Kidney epithelial cell (primary cell): ENCODE measurements around the gene SCN5A. TPM values are rescaled to one million over a fixed set of nuclear protein-coding genes. Genes with fewer than 3 reads are reported as not detected.

Source experiments
- DNase-seq: peaks from one replicate; pipeline ENCODE4 v3.0.0-alpha.2; 2010; ENCODE audit warnings: low read depth
- H3K27me3 ChIP-seq: 2 replicates; pipeline ENCODE4 v1.6.0; 2011; ENCODE audit warnings: low read length; ENCODE audit not compliant: control insufficient read depth, insufficient read depth
- H3K36me3 ChIP-seq: 2 replicates; pipeline ENCODE4 v1.5.1; 2011; ENCODE audit warnings: low read length; ENCODE audit not compliant: control insufficient read depth, insufficient read depth
- H3K4me3 ChIP-seq: 2 replicates; pipeline ENCODE4 v1.5.1; 2011; ENCODE audit warnings: low read depth, mild to moderate bottlenecking, control low read depth, low read length
- CTCF ChIP-seq: IDR thresholded peaks from 2 replicates; pipeline ENCODE4 v1.5.1; 2011; ENCODE audit warnings: mild to moderate bottlenecking, moderate library complexity, low read length, control low read depth, inconsistent platforms; ENCODE audit not compliant: insufficient read depth, poor library complexity, severe bottlenecking
- total RNA-seq: library from RNA; depleted of rRNA; stranded (reverse); fragments of >200 nt; gene quantifications from 2 replicates; pipeline ENCODE4 v1.2.3, GENCODE V29; 2015

The SCN5A gene
- total RNA-seq, 1 donor from 2014 or later: 3.8 TPM

- TF ChIP-seq CTCF: no peak
These were observed 70.9 kb downstream of the SCN5A start for GRCh38 chr3:38578551-38578950.

GRCh38 chr3:38578081-38578475, 71.4 kb downstream of the SCN5A start:
- H3K4me3 ChIP-seq: no peak overlapping the region
- no peak for TF ChIP-seq CTCF
- no peak for DNase-seq
- no peaks in the 10 kb centered on the region for H3K36me3 ChIP-seq
- no peaks in the 10 kb centered on the region for H3K27me3 ChIP-seq

More at GRCh38 chr3:38578551-38578950, 70.9 kb downstream of the SCN5A start:
- no peaks in the 10 kb centered on the region for H3K36me3 ChIP-seq
- no peak for DNase-seq
- no peaks in the 10 kb centered on the region for H3K27me3 ChIP-seq
- no peak overlapping the region for H3K4me3 ChIP-seq

- Histone ChIP-seq H3K36me3 (no peaks in the 10 kb centered on the region), H3K27me3 (no peaks in the 10 kb centered on the region), H3K4me3 (no peak overlapping the region)
- DNase-seq: no peak
- no peak for TF ChIP-seq CTCF
These were observed 72.0 kb downstream of the SCN5A start for GRCh38 chr3:38577371-38578080.

- no peak for TF ChIP-seq CTCF
- Histone ChIP-seq H3K4me3 (no peak overlapping the region), H3K36me3 (no peaks in the 10 kb centered on the region), H3K27me3 (no peaks in the 10 kb centered on the region)
- DNase-seq: no peak
These were observed 72.7 kb downstream of the SCN5A start for GRCh38 chr3:38576526-38577370.

- no peak for TF ChIP-seq CTCF
- Histone ChIP-seq H3K4me3 (no peak overlapping the region), H3K27me3 (no peaks in the 10 kb centered on the region), H3K36me3 (no peaks in the 10 kb centered on the region)
- no peak for DNase-seq
These were observed 73.4 kb downstream of the SCN5A start for GRCh38 chr3:38576131-38576525.
